ENCODE measurements around the gene CCHCR1. TPM values are rescaled to one million over a fixed set of nuclear protein-coding genes. Genes with fewer than 3 reads are reported as not detected.

Gene CCHCR1
- total RNA-seq, 1 experiment from 2014 or later = 60.6 TPM

- intact Hi-C loops (cut with micrococcal nuclease; ENCODE audit: unreplicated experiment) = loop anchor here (1.0 kb wide), 1 partner anchor 27 kb away; no protein-coding TSS in a partner anchor
- Histone ChIP-seq H3K4me3 (peak overlapping the region; percentile 58; the same call in 1 of the 2 replicates), H3K4me1 (replicated peaks; ENCODE audit: insufficient read depth) (peaks cover 43% of the 10 kb centered on the region), H3F3A (ENCODE audit: insufficient read depth, low read depth) (peaks cover 11% of the 10 kb centered on the region), H3K4me2 (peak overlapping the region; percentile 86), H3K27me3 (ENCODE audit: insufficient read depth, low read depth) (no peaks in the 10 kb centered on the region), H3K9me2 (ENCODE audit: insufficient read depth) (no peaks in the 10 kb centered on the region), H3K9me3 (ENCODE audit: insufficient read depth, low read depth) (no peaks in the 10 kb centered on the region), H3K27ac (peak overlapping the region; percentile 95), H2AFZ (0 out of 2 replicates have a peak overlapping the region, but pooled peaks have one; percentile 24), H3K36me3 (ENCODE audit: low read depth) (no peaks in the 10 kb centered on the region), H3K79me2 (ENCODE audit: low read depth) (peaks cover 13% of the 10 kb centered on the region), H4K20me1 (ENCODE audit: insufficient read depth) (no peaks in the 10 kb centered on the region)
- ChIA-PET CTCF (interaction anchor here (0.6 to 3.3 kb wide), 8 partner anchors 11 to 200 kb away, joined by 3 to 45 read pairs (median 6); partner anchors contain the start of gene VARS2), POLR2A (ENCODE audit: unreplicated experiment) (interaction anchor here (0.6 to 0.8 kb wide), 5 partner anchors 21 to 604 kb away, joined by 4 to 19 read pairs (median 7); no protein-coding TSS in a partner anchor)
- TF ChIP-seq EZH2 (IDR thresholded peaks at IDR 0.05; ENCODE audit: low read depth) (no peak), CTCF (conservative IDR thresholded peaks at IDR 0.05) (no peak)
- DNase-seq = no peak
- BruUV-seq (replicated peaks) = no TSS peak
Observed at GRCh38 chr6:31113861-31114540, 43.6 kb downstream of the CCHCR1 start.

GRCh38 chr6:31112478-31112877 lies 45.1 kb downstream of the CCHCR1 start, which contains the start of gene C6orf15:
TSS of gene C6orf15 (minus strand) at chr6:31112575. CDS start at chr6:31112555, 20 bp downstream.
- Histone ChIP-seq H3K27me3 (ENCODE audit: insufficient read depth, low read depth) (no peaks in the 10 kb centered on the region), H3K27ac (no peak within 1 kb of the TSS), H3F3A (ENCODE audit: insufficient read depth, low read depth) (peaks cover 11% of the 10 kb centered on the region), H3K4me2 (peak within 1 kb of the TSS; percentile 40; the same call in 1 of the 2 replicates), H2AFZ (no peak within 1 kb of the TSS), H3K79me2 (ENCODE audit: low read depth) (peaks cover 13% of the 10 kb centered on the region), H4K20me1 (ENCODE audit: insufficient read depth) (no peaks in the 10 kb centered on the region), H3K9me2 (ENCODE audit: insufficient read depth) (no peaks in the 10 kb centered on the region), H3K36me3 (ENCODE audit: low read depth) (no peaks in the 10 kb centered on the region), H3K4me1 (replicated peaks; ENCODE audit: insufficient read depth) (peaks cover 43% of the 10 kb centered on the region), H3K4me3 (no peak within 1 kb of the TSS), H3K9me3 (ENCODE audit: insufficient read depth, low read depth) (no peaks in the 10 kb centered on the region)
- peak; percentile 69 to 73 for DNase-seq
- ChIA-PET POLR2A (ENCODE audit: unreplicated experiment) (interaction anchor here (0.7 kb wide), 3 partner anchors 50 to 360 kb away, joined by 3 to 7 read pairs (median 5); no protein-coding TSS in a partner anchor), CTCF (no interaction called here)
- BruUV-seq (replicated peaks) = no TSS peak
- TF ChIP-seq EZH2 (IDR thresholded peaks at IDR 0.05; ENCODE audit: low read depth) (no peak), CTCF (conservative IDR thresholded peaks at IDR 0.05) (no peak)
- intact Hi-C loops (cut with micrococcal nuclease; ENCODE audit: unreplicated experiment) = no loop called here

- Histone ChIP-seq H3K36me3 (ENCODE audit: low read depth) (no peaks in the 10 kb centered on the region), H3K27me3 (ENCODE audit: insufficient read depth, low read depth) (no peaks in the 10 kb centered on the region), H3F3A (ENCODE audit: insufficient read depth, low read depth) (peaks cover 11% of the 10 kb centered on the region), H3K4me2 (0 out of 2 replicates have a peak overlapping the region, but pooled peaks have one; percentile 40), H3K4me3 (no peak overlapping the region), H4K20me1 (ENCODE audit: insufficient read depth) (no peaks in the 10 kb centered on the region), H3K27ac (no peak overlapping the region), H3K4me1 (replicated peaks; ENCODE audit: insufficient read depth) (peaks cover 43% of the 10 kb centered on the region), H2AFZ (no peak overlapping the region), H3K79me2 (ENCODE audit: low read depth) (peaks cover 9% of the 10 kb centered on the region), H3K9me2 (ENCODE audit: insufficient read depth) (no peaks in the 10 kb centered on the region), H3K9me3 (ENCODE audit: insufficient read depth, low read depth) (no peaks in the 10 kb centered on the region)
- no peak for DNase-seq
- no TSS peak for BruUV-seq (replicated peaks)
- POLR2A ChIA-PET (ENCODE audit: unreplicated experiment) = no interaction called here
- TF ChIP-seq CTCF (conservative IDR thresholded peaks at IDR 0.05) (no peak), EZH2 (IDR thresholded peaks at IDR 0.05; ENCODE audit: low read depth) (no peak)
- intact Hi-C loops (cut with micrococcal nuclease; ENCODE audit: unreplicated experiment) = no loop called here
- CTCF ChIA-PET = no interaction called here
Observed at GRCh38 chr6:31111712-31112111, 45.9 kb downstream of the CCHCR1 start.

Measured in PC-9 (cell line).